Spleen (tissue), 11 donors: ENCODE measurements around the gene WDR1. TPM values are rescaled to one million over a fixed set of nuclear protein-coding genes. Genes with fewer than 3 reads are reported as not detected.
A peak's percentile ranks its signal among the peaks of the same experiment; 100 is the strongest.

Source experiments
- DNase-seq: peaks from one replicate; pipeline ENCODE4 v3.0.0-alpha.2; 2020
- H3K27ac ChIP-seq, 8 donors: fragments of 200-600 bp; sonication (generic) in 7 of 8; 1 replicate in 4 of 8; 2 replicates in 4 of 8; pipeline versions ENCODE4 v1.5.0 to v1.8.0; 2016 to 2021; ENCODE audit warnings: inconsistent platforms in 4 of 8, mild to moderate bottlenecking in 4 of 8, moderate library complexity in 1 of 8
- H3K27me3 ChIP-seq, 7 donors: fragments of 200-600 bp; sonication (generic) in 6 of 7; replicated peaks in 1 of 7; 1 replicate in 4 of 7; 2 replicates in 3 of 7; pipeline versions ENCODE4 v1.5.0 to v1.8.0; 2016 to 2021; ENCODE audit warnings: inconsistent platforms in 3 of 7, mild to moderate bottlenecking in 1 of 7
- H3K36me3 ChIP-seq, 6 donors: fragments of 200-600 bp; sonication (generic) in 5 of 6; 1 replicate in 4 of 6; 2 replicates in 2 of 6; pipeline versions ENCODE4 v1.5.0 to v1.8.0; 2016 to 2021; ENCODE audit warnings: inconsistent platforms in 2 of 6
- H3K4me1 ChIP-seq, 6 donors: fragments of 200-600 bp; sonication (generic) in 5 of 6; 1 replicate in 3 of 6; 2 replicates in 3 of 6; pipeline versions ENCODE4 v1.5.0 to v1.8.0; 2016 to 2021; ENCODE audit warnings: inconsistent platforms in 3 of 6
- H3K4me3 ChIP-seq, 8 donors: fragments of 200-600 bp; sonication (generic) in 7 of 8; 1 replicate in 4 of 8; 2 replicates in 4 of 8; pipeline versions ENCODE4 v1.5.0 to v1.8.0; 2016 to 2021; ENCODE audit warnings: inconsistent platforms in 4 of 8, mild to moderate bottlenecking in 4 of 8, moderate library complexity in 2 of 8
- H3K9me3 ChIP-seq, 8 donors: fragments of 200-600 bp; sonication (generic) in 7 of 8; 1 replicate in 4 of 8; 2 replicates in 4 of 8; pipeline versions ENCODE4 v1.5.0 to v1.8.0; 2016 to 2021; ENCODE audit warnings: inconsistent platforms in 4 of 8
- CTCF ChIP-seq, 11 experiments: fragments of 200-600 bp in 7 of 11; fragments of 450-650 bp in 4 of 11; sonication (generic) in 4 of 11; IDR thresholded peaks in 8 of 11; conservative IDR thresholded peaks in 3 of 11; 1 replicate in 7 of 11; 2 replicates in 4 of 11; pipeline versions ENCODE4 v1.4.0 to v1.8.0; 2016 to 2021; ENCODE audit warnings: antibody characterized with exemption in 11 of 11, inconsistent platforms in 4 of 11, mild to moderate bottlenecking in 1 of 11
- POLR2A ChIP-seq, 3 donors: fragments of 450-650 bp; IDR thresholded peaks; one replicate each; pipeline ENCODE4 v1.5.1; 2017; ENCODE audit warnings: antibody characterized with exemption in 3 of 3, mild to moderate bottlenecking in 1 of 3
- POLR2AphosphoS5 ChIP-seq, 3 donors: sonication (generic); formaldehyde crosslinking; IDR thresholded peaks; one replicate each; pipeline ENCODE4 v1.5.1; 2017; ENCODE audit warnings: antibody characterized with exemption in 3 of 3
- WGBS, 5 donors: extraction: QIAGEN DNeasy Blood & Tissue Kit in 3 of 5; methylation state at CpG; one replicate each; pipeline versions ENCODE4 v1.1.5 to v1.1.7; 2013 to 2018; 5-methylcytosine and 5-hydroxymethylcytosine counted together
- intact Hi-C: fragments of 100-400 bp; cut with DNase I; formaldehyde crosslinking; loops from one replicate; pipeline ENCODE4 v1.15.0; 2023; ENCODE audit warnings: low total_unique reads
- polyA plus RNA-seq, 3 donors: library from polyadenylated mRNA; stranded (reverse); fragments of 200-250 nt; gene quantifications; one replicate each; pipeline ENCODE4 v1.2.1, GENCODE V29; 2013
- total RNA-seq, 7 donors: library from RNA; depleted of rRNA in 3 of 7; stranded (reverse); fragments of >200 nt in 3 of 7; fragmentation: NEBNext Ultra II Directional in 4 of 7; extraction: Animal tissue kit (Norgen Biotek cat#: 25700) in 4 of 7; gene quantifications; one replicate each; pipeline versions ENCODE4 v1.1.0 to v1.2.1, GENCODE V29; 2016 to 2021
- donor health status: healthy with polysubstance abuse.
- donor health status: DM: no; HTN: no; CAD: no; lungs with moderate emphysema.
- donor health status: DM: no; HTN: no; CAD: no.
- donor health status: Bipolar disorder and iron deficiency.
- donor health status: healthy.
- donor health status: DM: no; HTN: no; CAD: no.
- donor health status: DM: yes; HTN: yes; CAD: no.

The WDR1 gene
- total and polyA plus RNA-seq, 10 donors: 56.6 to 377 (median 147) TPM

GRCh38 chr4:10087152-10087791 is 29.3 kb downstream of the WDR1 start:
- 95 to 99% (median 97%) methylated on average over 10 to 12 of the region's 12 CpGs for WGBS, 5 donors
- peaks cover 5 to 36% (median 16%) of the 10 kb centered on the region in 6 donors for H3K4me1 ChIP-seq
- H3K27me3 ChIP-seq: peaks cover 0 to 13% (median 0%) of the 10 kb centered on the region in 7 donors
- H3K4me3 ChIP-seq: no peak overlapping the region
- H3K36me3 ChIP-seq: peaks cover 17 to 100% (median 99%) of the 10 kb centered on the region in 6 donors
- no peak overlapping the region for H3K27ac ChIP-seq
- DNase-seq: peak; percentile 71
- TF ChIP-seq POLR2A (IDR thresholded peaks at IDR 0.05) (no peak), CTCF (IDR thresholded peaks at IDR 0.05 in 8 of 11, conservative IDR thresholded peaks at IDR 0.05 in 3 of 11) (no peak), POLR2AphosphoS5 (IDR thresholded peaks at IDR 0.05) (peak in 1 of 3 donors; percentile 38)
- no peaks in the 10 kb centered on the region for H3K9me3 ChIP-seq
- intact Hi-C loops: no loop called here

GRCh38 chr4:10086506-10087120 is 30.0 kb downstream of the WDR1 start:
- Histone ChIP-seq H3K27ac (no peak overlapping the region), H3K36me3 (peaks cover 17 to 100% (median 99%) of the 10 kb centered on the region in 6 donors), H3K27me3 (peaks cover 0 to 13% (median 0%) of the 10 kb centered on the region in 7 donors), H3K4me3 (no peak overlapping the region), H3K9me3 (no peaks in the 10 kb centered on the region), H3K4me1 (peaks cover 4 to 29% (median 12%) of the 10 kb centered on the region in 6 donors)
- peak; percentile 50 for DNase-seq
- TF ChIP-seq POLR2AphosphoS5 (IDR thresholded peaks at IDR 0.05) (peak in 1 of 3 donors; percentile 46), CTCF (IDR thresholded peaks at IDR 0.05 in 8 of 11, conservative IDR thresholded peaks at IDR 0.05 in 3 of 11) (no peak), POLR2A (IDR thresholded peaks at IDR 0.05) (no peak)
- 91 to 96% (median 96%) methylated on average over 11 to 13 of the region's 13 CpGs for WGBS, 5 donors
- intact Hi-C loops: no loop called here

- DNase-seq: peak; percentile 60
Measured at GRCh38 chr4:10085828-10086505, 30.6 kb downstream of the WDR1 start.

More at GRCh38 chr4:10085828-10086505, 30.6 kb downstream of the WDR1 start:
- no peak overlapping the region for H3K4me3 ChIP-seq
- WGBS, 5 donors: 90 to 94% (median 92%) methylated on average over 23 of the region's 23 CpGs
- peaks cover 0 to 13% (median 0%) of the 10 kb centered on the region in 7 donors for H3K27me3 ChIP-seq
- intact Hi-C loops: no loop called here
- H3K9me3 ChIP-seq: no peaks in the 10 kb centered on the region
- no peak overlapping the region for H3K27ac ChIP-seq
- H3K36me3 ChIP-seq: peaks cover 17 to 100% (median 99%) of the 10 kb centered on the region in 6 donors
- H3K4me1 ChIP-seq: peaks cover 4 to 23% (median 9%) of the 10 kb centered on the region in 6 donors
- TF ChIP-seq POLR2A (IDR thresholded peaks at IDR 0.05) (no peak), CTCF (IDR thresholded peaks at IDR 0.05 in 8 of 11, conservative IDR thresholded peaks at IDR 0.05 in 3 of 11) (no peak), POLR2AphosphoS5 (IDR thresholded peaks at IDR 0.05) (no peak)
